ENCODE measurements around the gene PPP1R9A.

Gene PPP1R9A

GRCh38 chr7:94912085-94912484, 4.7 kb downstream of the PPP1R9A start:
- DNase-seq = no peak

GRCh38 chr7:94913391-94913790, 6.0 kb downstream of the PPP1R9A start:
- DNase-seq = no peak

GRCh38 chr7:94921911-94922310, 14.5 kb downstream of the PPP1R9A start:
- DNase-seq = no peak

DNA sequence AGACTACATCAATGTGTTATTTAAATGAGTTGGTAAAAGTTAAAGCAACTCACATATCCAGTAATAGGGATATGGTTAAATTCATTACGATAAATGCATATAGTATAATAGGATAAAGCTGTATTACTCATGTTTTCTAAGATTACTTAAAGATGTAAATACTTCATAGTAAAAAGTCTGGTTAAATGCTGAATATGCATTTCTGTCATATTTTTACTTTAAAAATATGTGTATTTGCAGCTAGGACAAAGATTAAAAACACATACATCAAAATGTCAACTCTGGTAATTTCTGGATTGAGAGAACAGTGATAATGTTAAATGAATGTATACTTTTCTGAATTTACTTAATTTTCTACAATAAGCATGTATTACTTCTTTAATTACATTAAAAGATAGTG, 15.1 kb downstream of the PPP1R9A start:
- DNase-seq = no peak

DNA sequence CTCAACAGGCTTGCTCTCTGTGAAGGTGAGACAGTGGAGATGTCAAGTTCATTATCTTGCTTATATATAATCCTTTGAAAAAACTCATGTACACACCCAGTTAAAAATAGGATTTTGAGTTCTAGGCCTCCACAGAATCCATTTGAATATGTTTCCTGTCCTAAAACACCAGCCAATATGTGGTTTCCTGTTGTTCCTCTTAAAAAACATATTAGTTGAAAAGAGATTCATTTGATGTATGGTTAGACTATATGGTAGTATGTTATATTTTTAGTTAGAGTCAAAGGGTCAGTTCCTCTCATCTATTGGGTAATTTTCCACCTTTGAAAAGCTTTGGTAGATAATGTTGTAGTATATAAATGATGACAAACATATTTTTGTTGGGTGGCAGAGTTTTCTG, 16.0 kb downstream of the PPP1R9A start:
- DNase-seq = no peak

DNA sequence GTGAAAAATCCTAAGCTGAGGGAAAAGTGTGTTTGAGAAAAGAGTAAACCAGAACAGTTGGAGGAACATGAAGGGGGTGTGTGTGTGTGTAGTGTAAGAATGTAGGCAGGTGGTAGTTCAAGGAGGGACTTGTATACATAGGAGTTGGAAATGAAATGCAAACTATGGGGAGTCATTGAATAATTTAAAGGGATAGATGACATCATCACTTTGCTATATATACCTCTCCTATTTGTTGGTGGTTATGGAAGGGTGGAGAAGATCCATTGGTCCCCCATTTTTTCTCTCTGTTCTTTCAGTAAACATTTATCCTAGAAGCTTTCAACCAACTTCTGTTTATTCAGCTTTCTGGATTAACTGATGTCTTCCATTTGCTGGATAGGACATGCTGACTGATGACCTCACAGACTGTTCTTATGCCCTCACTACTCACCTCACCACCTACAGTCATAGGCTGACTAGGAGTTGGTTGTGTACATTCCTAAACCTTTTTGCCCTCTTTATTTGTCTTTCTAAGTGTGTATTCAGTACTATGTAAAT, 20.8 kb downstream of the PPP1R9A start:
- no peak for DNase-seq

GRCh38 chr7:94933256-94933990, 26.0 kb downstream of the PPP1R9A start:
- no peak for DNase-seq

DNA sequence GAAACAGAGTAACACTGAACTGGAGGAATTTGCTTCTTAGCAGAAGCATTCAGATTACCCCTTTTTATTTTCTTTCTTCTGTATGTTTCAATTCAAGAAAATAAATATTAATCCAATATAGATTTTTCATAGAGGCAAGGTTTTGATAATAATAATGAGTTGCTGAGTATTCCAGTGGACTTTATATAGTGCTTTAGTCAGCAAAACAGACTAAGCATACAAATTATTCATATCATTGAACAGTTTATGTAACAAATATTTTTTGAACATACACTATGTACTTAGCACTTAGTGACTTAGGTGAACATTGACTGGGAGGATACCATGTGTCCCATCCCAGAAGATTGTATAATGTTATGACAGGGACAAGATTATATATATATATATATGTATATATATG, 32.0 kb downstream of the PPP1R9A start:
- DNase-seq = no peak

- no peak for DNase-seq
These were observed 32.8 kb downstream of the PPP1R9A start for GRCh38 chr7:94940241-94940640.

DNA sequence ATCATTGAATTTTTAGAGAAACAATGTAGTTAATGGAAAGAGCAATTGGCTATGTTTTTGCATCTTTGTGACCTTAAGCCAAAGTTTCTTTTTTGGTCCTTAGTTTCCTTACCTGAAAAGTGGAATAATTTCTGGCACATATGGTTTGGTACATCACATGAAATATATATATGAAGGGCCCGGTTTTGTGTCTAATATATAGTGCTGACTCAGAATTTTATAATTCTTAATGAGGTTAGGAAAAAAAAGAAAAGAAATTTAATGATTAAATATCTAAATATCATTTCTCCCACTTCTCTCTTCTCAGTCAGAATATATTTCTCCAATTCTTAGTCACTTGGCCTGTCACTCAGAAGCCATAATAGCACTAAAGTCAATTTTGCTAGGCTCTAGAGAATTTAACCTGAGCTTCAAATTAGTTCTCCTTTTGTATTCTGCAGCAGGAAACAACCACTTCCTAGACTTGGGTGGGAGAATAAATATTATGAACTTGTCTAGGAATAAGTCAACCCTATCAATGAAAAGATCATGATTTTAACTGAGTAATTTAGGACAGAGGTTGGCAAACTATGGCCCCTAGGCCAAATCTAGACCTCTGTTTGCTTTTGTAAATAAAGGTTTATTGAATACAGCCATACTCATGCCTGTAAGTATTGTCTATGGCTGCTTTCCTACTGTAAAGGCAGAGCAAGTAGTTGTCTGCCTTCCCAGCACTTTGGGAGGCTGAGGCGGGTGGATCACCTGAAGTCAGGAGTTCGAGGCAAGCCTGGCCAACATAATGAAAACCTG, 34.6 kb downstream of the PPP1R9A start:
- no peak for DNase-seq

- DNase-seq = no peak
These were observed 35.7 kb downstream of the PPP1R9A start for GRCh38 chr7:94943134-94943533.

DNA sequence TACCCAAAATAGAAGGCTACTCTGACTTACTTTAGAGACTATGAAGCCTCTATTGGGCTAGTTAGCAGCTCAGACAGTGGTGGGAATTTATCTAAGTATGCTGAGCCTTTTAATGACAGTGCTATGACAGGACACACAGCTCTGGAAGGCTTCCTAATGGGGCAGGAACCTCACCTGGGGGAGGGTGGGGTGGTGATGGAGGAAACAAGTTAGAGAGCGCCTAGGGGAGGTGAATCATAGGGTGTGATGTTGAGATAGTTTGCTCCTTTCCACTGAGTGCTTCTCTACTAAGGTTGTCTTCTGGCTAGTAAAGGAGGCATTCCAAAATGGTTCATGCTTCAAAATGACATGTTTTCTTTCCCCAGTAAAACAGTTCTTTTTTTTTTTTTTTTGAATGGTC, 42.1 kb downstream of the PPP1R9A start:
- no peak for DNase-seq

- no peak for DNase-seq
These were observed 48.4 kb downstream of the PPP1R9A start for GRCh38 chr7:94955807-94956206.

DNA sequence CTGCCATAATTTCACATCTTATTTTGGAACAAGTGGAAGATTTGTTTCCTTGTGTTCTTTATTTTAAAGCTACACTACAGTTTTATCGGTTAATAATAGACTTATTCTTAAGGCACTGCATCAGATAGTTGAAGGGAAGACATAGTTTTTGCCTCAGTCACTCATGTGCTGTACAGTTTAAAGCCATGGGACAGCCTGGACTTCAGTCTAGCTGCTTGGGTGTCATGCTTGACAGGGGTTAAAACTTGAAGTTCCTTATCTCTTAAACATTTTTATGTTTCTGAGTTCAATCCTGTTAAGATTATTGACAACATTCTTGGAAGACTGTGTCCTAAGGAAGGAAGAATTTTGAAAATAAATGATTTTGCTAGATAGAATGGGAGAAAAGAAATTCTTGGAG, 49.7 kb downstream of the PPP1R9A start:
- no peak for DNase-seq

GRCh38 chr7:94962661-94963060, 55.3 kb downstream of the PPP1R9A start:
- no peak for DNase-seq

DNA sequence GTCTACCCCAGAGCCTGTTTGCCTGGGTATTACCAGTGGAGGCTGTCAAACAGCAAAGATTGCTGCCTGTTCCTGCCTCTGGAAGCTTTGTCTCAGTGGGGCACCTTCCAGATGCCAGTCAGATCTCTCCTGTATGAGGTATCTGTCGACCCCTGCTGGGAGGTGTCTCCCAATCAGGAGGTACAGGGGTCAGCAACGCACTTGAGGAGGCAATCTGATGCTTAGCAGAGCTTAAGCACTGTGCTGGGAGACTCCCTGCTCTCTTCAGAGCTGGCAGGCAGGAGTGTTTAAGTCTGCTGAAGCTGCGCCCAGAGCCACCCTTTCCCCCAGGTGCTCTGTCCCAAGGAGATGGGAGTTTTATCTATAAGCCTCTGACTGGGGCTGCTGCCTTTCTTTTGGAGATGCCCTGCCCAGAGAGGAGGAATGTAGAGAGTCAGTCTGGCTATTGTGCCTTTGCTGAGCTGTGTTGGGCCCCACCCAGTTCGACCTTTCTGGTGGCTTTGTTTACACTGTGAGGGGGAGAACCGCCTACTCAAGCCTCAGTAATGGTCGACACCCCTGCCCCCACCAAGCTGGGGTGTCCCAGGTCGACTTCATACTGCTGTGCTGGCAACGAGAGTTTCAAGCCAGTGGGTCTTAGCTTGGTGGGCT, 62.2 kb downstream of the PPP1R9A start:
- DNase-seq = no peak

DNA sequence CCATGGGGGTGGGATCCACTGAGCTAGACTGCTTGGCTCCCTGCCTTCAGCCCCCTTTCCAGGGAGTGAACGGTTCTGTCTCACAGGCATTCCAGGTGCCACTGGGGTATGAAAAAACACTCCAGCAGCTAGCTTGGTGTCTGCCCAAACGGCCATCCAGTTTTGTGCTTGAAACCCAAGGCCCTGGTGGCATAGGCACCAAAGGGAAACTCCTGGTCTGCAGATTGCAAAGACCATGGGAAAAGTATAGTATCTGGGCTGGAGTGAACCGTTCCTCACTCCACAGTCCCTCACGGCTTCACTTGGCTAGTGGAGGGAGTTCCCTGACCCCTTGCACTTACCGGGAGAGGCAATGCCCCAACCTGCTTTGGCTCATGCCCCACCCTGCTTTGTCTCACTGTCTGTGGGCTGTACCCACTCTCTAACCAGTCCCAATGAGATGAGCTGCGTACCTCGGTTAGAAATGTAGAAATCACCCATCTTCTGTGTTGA, 62.7 kb downstream of the PPP1R9A start:
- DNase-seq = no peak

- peak; percentile 80 for DNase-seq
These were observed 63.9 kb downstream of the PPP1R9A start for GRCh38 chr7:94971051-94971867.

DNA sequence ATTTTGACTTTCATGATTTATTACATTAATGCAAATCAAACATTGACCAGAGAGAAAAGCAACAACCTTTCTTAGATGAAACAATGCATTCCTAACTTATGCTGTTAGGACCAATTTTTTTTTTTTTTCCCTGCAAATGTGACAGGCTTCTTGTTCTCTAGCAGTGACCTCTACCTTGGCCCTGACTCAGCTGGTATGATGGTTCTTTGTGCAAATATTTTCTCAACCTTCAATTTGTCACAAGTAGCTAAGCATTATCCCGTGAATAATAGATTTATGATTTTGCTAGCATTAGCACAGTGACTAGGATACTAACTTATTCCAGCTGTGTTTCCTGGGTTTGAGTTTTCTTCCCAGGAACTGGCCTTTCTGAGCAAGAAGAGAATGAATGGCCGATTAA, 64.9 kb downstream of the PPP1R9A start:
- peak; percentile 79 for DNase-seq

GRCh38 chr7:94973844-94974243, 66.5 kb downstream of the PPP1R9A start:
- DNase-seq = peak; percentile 31

GRCh38 chr7:94974423-94974822, 67.0 kb downstream of the PPP1R9A start:
- no peak for DNase-seq

GRCh38 chr7:94975336-94975735, 67.9 kb downstream of the PPP1R9A start:
- DNase-seq = peak; percentile 58
